Measurements from ENCODE around the gene TPSB2. TPM values are rescaled to one million over a fixed set of nuclear protein-coding genes. Genes with fewer than 3 reads are reported as not detected.

The TPSB2 gene
- total RNA-seq, 1 donor from 2014 or later = not detected

DNA sequence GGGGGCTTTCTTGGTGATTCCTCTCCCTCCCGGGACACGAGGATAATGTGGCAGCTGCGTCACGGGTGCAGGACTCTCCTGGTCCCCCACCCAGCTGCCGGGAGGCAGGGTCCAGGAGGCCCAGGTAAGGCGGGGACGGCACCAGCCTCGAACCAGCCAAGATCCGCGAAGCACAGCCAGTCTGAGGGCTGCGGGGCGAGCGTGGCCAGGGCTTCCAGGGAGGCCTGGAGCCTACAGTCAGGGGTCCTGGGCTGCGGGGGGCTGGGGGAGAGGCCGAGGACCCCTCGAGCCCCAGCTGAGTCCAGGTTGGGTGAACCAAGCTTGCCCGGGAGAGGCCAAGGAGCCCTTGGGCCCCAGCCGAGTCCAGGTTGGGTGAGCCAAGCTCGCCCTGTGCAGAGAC lies 35.8 kb upstream of the TPSB2 start:
- Histone ChIP-seq H3K4me3 (ENCODE audit: low read depth, low read length) (no peak overlapping the region), H3K36me3 (ENCODE audit: control insufficient read depth, insufficient read depth, low read length) (no peaks in the 10 kb centered on the region), H3K27me3 (ENCODE audit: control insufficient read depth, insufficient read depth, low read length) (peaks cover 1% of the 10 kb centered on the region)
- DNase-seq (ENCODE audit: low read depth) (no peak), FAIRE-seq (no peak)
- TF ChIP-seq, protein P1, sequence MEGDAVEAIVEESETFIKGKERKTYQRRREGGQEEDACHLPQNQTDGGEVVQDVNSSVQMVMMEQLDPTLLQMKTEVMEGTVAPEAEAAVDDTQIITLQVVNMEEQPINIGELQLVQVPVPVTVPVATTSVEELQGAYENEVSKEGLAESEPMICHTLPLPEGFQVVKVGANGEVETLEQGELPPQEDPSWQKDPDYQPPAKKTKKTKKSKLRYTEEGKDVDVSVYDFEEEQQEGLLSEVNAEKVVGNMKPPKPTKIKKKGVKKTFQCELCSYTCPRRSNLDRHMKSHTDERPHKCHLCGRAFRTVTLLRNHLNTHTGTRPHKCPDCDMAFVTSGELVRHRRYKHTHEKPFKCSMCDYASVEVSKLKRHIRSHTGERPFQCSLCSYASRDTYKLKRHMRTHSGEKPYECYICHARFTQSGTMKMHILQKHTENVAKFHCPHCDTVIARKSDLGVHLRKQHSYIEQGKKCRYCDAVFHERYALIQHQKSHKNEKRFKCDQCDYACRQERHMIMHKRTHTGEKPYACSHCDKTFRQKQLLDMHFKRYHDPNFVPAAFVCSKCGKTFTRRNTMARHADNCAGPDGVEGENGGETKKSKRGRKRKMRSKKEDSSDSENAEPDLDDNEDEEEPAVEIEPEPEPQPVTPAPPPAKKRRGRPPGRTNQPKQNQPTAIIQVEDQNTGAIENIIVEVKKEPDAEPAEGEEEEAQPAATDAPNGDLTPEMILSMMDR (IDR thresholded peaks at IDR 0.05; ENCODE audit: insufficient read depth, low read length, severe bottlenecking) = no peak

DNA sequence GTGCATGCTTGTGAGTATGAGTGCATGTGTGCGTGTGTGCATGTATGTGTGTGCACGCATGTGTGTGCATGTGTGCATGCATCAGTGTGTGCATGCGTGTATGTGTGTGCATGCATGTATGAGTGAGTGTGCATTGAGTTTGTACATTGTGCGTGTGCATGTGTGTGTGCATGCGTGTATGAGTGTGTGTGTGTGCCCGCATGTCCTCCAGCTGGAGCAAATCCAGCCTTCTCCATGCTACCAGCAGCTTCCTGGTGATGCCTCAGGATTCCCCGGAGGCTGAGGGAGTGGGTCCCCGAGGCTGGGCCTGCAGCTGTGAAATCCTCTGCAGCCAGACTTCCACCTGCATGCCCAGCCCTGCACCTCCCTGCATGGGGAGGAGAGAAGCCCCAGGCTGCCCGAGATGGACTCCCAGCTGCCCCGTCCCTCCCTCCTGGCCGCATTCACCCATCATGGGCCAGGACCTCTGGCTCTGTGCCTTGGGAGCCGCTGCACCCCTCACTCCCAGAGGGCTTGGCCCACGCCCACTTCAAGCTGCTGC lies 35.2 kb upstream of the TPSB2 start:
- FAIRE-seq (no peak), DNase-seq (ENCODE audit: low read depth) (no peak)
- Histone ChIP-seq H3K36me3 (ENCODE audit: control insufficient read depth, insufficient read depth, low read length) (no peaks in the 10 kb centered on the region), H3K4me3 (ENCODE audit: low read depth, low read length) (no peak overlapping the region), H3K27me3 (ENCODE audit: control insufficient read depth, insufficient read depth, low read length) (peaks cover 1% of the 10 kb centered on the region)
- TF ChIP-seq, protein P1 (IDR thresholded peaks at IDR 0.05; ENCODE audit: insufficient read depth, low read length, severe bottlenecking) = no peak

DNA sequence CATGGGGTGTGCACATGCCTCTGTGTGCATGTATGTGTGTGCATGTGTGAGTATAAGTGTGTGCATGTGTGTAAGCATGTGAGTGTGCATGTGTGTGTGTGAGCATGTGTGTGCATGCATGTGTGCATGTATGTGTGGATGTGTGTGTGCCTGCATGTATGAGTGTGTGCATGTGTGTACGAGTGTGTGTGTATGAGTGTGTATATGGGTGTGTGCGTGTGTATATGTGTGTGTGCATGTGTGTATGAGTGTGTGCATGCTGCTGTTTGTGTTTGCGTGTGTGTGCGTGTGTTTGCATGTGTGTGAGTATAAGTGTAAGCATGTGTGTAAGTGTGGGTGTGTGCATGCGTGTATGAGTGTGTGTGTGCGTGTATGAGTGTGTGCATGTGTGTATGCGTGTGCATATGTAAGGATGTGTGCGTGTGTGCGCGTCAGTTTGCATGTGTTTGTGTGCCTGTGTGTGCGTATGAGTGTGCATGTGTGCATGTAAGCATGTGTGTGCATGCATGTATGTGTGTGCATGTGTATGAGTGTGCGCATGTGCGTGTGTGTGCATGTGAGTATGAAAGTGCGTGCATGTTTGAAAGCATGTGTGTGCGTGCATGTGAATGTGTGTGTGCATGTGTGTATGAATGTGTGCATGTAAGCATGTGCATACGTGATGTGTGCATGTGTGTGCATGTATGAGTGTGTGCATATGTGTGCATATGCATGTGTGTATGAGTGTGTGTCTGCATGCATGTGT lies 34.5 kb upstream of the TPSB2 start:
- H3K27me3 ChIP-seq (ENCODE audit: control insufficient read depth, insufficient read depth, low read length) = peaks cover 6% of the 10 kb centered on the region

DNA sequence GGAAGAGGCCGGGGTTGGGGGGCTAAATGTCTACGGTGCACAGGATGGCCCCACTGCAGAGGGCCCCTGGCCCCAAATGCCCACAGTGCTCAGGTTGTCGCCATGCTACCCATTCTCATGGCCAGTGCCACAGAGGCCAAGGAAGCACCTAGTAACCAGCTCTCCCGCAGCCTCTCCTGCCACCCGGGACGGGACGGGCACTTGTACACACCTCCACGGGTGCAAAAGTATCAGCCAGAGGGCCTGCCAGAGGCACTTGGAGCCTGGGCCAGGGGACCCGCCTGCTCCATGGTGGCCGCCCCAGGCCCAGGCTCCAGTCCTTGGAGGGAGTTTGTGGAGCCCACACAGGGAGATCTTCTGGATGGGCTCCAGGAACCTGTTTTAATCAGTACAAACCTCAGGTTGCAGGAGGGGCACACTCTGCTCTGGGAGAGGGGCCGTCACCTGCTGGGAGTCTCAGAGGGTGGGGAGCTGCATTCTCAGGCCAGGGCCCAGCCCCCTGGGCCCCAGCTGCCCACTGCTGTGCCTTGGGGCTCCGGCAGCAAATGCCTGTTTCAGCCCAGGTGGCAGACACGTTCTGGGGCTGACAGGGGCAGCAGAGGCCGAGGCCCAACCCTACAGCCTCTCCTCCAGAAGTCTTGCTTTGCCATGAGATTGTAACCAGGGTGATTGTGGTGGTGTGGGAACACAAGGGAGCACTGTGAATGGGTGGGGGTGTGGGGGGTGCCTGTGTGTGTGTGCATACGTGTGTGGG lies 33.8 kb upstream of the TPSB2 start:
- Histone ChIP-seq H3K27me3 (ENCODE audit: control insufficient read depth, insufficient read depth, low read length) (peaks cover 6% of the 10 kb centered on the region), H3K36me3 (ENCODE audit: control insufficient read depth, insufficient read depth, low read length) (no peaks in the 10 kb centered on the region), H3K4me3 (ENCODE audit: low read depth, low read length) (no peak overlapping the region)
- DNase-seq (ENCODE audit: low read depth) (no peak), FAIRE-seq (no peak)
- TF ChIP-seq, protein P1 (IDR thresholded peaks at IDR 0.05; ENCODE audit: insufficient read depth, low read length, severe bottlenecking) = no peak

More for the DNA sequence above, 34.5 kb upstream of the TPSB2 start:
- Histone ChIP-seq H3K36me3 (ENCODE audit: control insufficient read depth, insufficient read depth, low read length) (no peaks in the 10 kb centered on the region), H3K4me3 (ENCODE audit: low read depth, low read length) (no peak overlapping the region)
- DNase-seq (ENCODE audit: low read depth) (no peak), FAIRE-seq (peak; percentile 97)
- TF ChIP-seq, protein P1 (IDR thresholded peaks at IDR 0.05; ENCODE audit: insufficient read depth, low read length, severe bottlenecking) = no peak

DNA sequence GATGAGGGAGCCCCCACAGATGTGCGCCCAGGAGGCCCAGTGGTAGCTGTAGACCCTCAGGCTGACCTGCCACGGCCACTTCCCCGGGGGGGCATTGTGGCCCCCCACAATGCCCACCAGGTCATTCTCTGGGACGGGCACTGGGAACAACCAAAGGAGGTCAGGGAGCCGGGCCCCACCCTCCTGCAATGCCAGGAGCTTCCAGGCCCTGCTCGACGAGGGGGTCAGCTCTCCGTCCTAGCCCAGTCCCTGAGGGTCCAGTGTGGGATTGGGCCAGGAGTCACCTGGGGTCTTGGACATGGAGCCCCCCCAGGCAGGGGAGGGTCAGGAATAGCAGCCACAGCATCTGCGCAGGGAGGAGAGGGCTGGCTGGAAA lies 32.9 kb upstream of the TPSB2 start:
- peaks cover 6% of the 10 kb centered on the region for H3K27me3 ChIP-seq (ENCODE audit: control insufficient read depth, insufficient read depth, low read length)
- FAIRE-seq (no peak), DNase-seq (ENCODE audit: low read depth) (no peak)
- TF ChIP-seq, protein P1 (IDR thresholded peaks at IDR 0.05; ENCODE audit: insufficient read depth, low read length, severe bottlenecking) = no peak
- no peaks in the 10 kb centered on the region for H3K36me3 ChIP-seq (ENCODE audit: control insufficient read depth, insufficient read depth, low read length)
- H3K4me3 ChIP-seq (ENCODE audit: low read depth, low read length) = no peak overlapping the region

Measured in bronchial epithelial cell (primary cell).